GM23248 (cell line): Measurements from ENCODE around the gene ATRAID.

Experiments
- EZH2 ChIP-seq: fragments of 200-600 bp; sonication (generic); IDR thresholded peaks from 2 replicates; pipeline ENCODE4 v1.6.1; 2018; ENCODE audit warnings: antibody characterized with exemption, mild to moderate bottlenecking; ENCODE audit not compliant: insufficient read depth, poor library complexity, severe bottlenecking
- EZH2phosphoT487 ChIP-seq: fragments of 200-600 bp; sonication (generic); IDR thresholded peaks from 2 replicates; pipeline ENCODE4 v1.6.1; 2018; ENCODE audit warnings: antibody characterized with exemption, moderate library complexity, mild to moderate bottlenecking, low read depth; ENCODE audit not compliant: insufficient read depth

GRCh38 chr2:27179344-27180000, 32.4 kb upstream of the ATRAID start:
- TF ChIP-seq EZH2phosphoT487 (no peak), EZH2 (no peak)
